Thymus (tissue), 11 donors: ENCODE data around the gene METTL17. TPM values are rescaled to one million over a fixed set of nuclear protein-coding genes. Genes with fewer than 3 reads are reported as not detected.
A peak's percentile ranks its signal among the peaks of the same experiment; 100 is the strongest.
"Not testable (repeated sequence)": the region's sequence is repeated elsewhere in the genome, so short reads cannot be mapped to it uniquely, and the experiment has no call there.

Source experiments
- DNase-seq, 9 donors: peaks; one replicate each; pipeline ENCODE4 v3.0.0-alpha.2; 2013; ENCODE audit warnings: low spot score in 9 of 9, low read depth in 6 of 9, missing footprints in 1 of 9
- H3K27ac ChIP-seq, 2 donors: one replicate each; pipeline ENCODE4 v1.5.1; 2013; ENCODE audit warnings: control low read depth in 1 of 2, low read depth in 1 of 2, low read length in 1 of 2, mild to moderate bottlenecking in 1 of 2, moderate library complexity in 1 of 2
- H3K27me3 ChIP-seq, 2 donors: one replicate each; pipeline ENCODE4 v1.5.1; 2013; ENCODE audit warnings: low read length in 1 of 2; ENCODE audit not compliant: control insufficient read depth in 2 of 2, insufficient read depth in 1 of 2
- H3K36me3 ChIP-seq, 2 donors: one replicate each; pipeline ENCODE4 v1.5.1; 2013; ENCODE audit warnings: low read length in 1 of 2, mild to moderate bottlenecking in 1 of 2, moderate library complexity in 1 of 2; ENCODE audit not compliant: control insufficient read depth in 2 of 2, insufficient read depth in 2 of 2
- H3K4me1 ChIP-seq, 2 donors: one replicate each; pipeline ENCODE4 v1.5.1; 2013; ENCODE audit warnings: low read length in 2 of 2; ENCODE audit not compliant: control insufficient read depth in 2 of 2, insufficient read depth in 2 of 2
- H3K4me3 ChIP-seq, 2 donors: one replicate each; pipeline ENCODE4 v1.5.1; 2013; ENCODE audit warnings: low read length in 2 of 2, control low read depth in 1 of 2, mild to moderate bottlenecking in 1 of 2
- H3K9me3 ChIP-seq, 2 donors: one replicate each; pipeline ENCODE4 v1.5.1; 2013; ENCODE audit warnings: low read length in 1 of 2, mild to moderate bottlenecking in 1 of 2; ENCODE audit not compliant: control insufficient read depth in 2 of 2, insufficient read depth in 1 of 2
- WGBS: extraction: QIAGEN DNeasy Blood & Tissue Kit; methylation state at CpG from one replicate; pipeline ENCODE4 v1.1.7; 2013; 5-methylcytosine and 5-hydroxymethylcytosine counted together
- polyA plus RNA-seq: library from polyadenylated mRNA; stranded (reverse); fragments of 200-250 nt; gene quantifications from one replicate; pipeline ENCODE4 v1.2.3, GENCODE V29; 2013
- total RNA-seq: library from RNA; stranded (reverse); fragments of 120-200 nt; gene quantifications from one replicate; pipeline ENCODE4 v1.2.4, GENCODE V29; 2013
- donor health status: healthy.

METTL17 gene
- total and polyA plus RNA-seq, 2 donors: 64.2 to 99.5 TPM

DNA sequence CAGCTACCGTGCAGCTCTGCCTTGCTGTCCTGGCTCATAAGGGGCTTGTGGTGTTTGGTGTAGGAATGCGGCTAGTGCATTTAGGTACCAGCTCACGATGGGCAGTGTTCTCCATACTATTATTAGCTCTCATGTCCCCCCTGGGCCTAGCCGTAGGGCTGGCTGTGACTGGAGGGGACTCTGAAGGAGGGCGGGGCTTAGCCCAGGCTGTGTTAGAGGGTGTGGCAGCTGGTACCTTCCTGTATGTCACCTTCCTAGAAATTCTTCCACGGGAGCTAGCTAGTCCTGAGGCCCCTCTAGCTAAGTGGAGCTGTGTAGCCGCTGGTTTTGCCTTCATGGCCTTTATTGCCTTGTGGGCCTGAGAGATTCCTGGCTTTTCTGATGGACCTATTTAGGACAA lies 11.4 kb downstream of the METTL17 start:
- no peaks in the 10 kb centered on the region for H3K27me3 ChIP-seq
- no peak overlapping the region for H3K27ac ChIP-seq
- H3K36me3 ChIP-seq: peaks cover 7 to 10% of the 10 kb centered on the region in 2 donors
- no peak overlapping the region for H3K4me3 ChIP-seq
- peaks cover 5 to 26% of the 10 kb centered on the region in 2 donors for H3K4me1 ChIP-seq
- 91% methylated on average over 7 of the region's 7 CpGs for WGBS
- no peaks in the 10 kb centered on the region for H3K9me3 ChIP-seq
- DNase-seq: no peak

DNA sequence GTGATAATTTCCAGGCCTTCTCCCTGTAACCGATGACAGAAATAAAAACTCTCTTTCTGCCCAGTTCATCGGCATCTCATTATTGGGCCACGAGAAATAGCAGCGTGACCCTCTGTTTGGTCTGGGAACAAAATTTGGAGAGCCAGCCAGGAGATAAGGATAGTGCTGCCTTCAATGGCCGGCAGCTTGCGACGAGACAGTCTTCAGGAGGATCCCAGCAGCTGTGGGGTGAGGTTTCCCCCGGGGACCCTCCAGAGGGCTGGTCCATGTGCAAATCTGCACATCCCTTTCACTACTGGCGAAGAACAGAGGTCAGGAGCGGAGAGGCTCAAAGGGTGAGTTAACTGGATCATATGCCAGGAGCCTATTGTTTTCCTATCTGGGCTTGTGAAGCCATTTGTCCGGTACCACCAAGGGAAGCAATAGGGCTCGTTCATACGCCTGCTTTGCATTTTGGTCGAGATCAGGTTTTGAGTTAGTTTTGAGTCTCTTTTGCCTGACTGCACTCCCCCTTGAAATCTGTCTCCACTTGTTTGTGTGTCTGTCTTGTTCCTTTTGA lies 14.1 kb downstream of the METTL17 start:
- no peak for DNase-seq
- H3K27ac ChIP-seq: no peak overlapping the region
- 97% methylated on average over 14 of the region's 14 CpGs for WGBS
- H3K4me1 ChIP-seq: peaks cover 0 to 5% of the 10 kb centered on the region in 2 donors
- H3K9me3 ChIP-seq: no peaks in the 10 kb centered on the region
- H3K4me3 ChIP-seq: no peak overlapping the region
- H3K36me3 ChIP-seq: no peaks in the 10 kb centered on the region
- no peaks in the 10 kb centered on the region for H3K27me3 ChIP-seq

DNA sequence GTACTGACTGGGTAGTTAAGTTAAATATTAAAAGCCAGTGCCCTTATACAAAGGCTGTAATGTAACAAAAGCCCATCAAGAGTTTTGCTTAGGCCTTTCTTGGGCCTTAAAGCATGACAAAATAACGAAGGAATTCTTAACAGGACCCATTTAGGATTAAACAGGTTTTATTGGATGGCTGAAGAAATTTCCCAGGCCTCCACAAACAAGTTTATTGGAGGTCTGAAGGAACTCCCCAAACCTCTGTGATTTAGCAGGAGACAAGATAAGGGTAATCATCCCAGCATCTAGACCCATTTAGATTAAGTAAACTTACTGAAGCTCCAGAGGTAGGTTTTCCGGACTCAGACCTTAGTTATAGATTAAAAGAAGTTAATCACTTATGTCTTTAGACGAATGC lies 19.9 kb downstream of the METTL17 start:
- H3K4me3 ChIP-seq, H3K27ac ChIP-seq, H3K4me1 ChIP-seq, H3K27me3 ChIP-seq, DNase-seq, H3K36me3 ChIP-seq, H3K9me3 ChIP-seq: not testable (repeated sequence)
- 92% methylated on average over 3 of the region's 3 CpGs for WGBS

DNA sequence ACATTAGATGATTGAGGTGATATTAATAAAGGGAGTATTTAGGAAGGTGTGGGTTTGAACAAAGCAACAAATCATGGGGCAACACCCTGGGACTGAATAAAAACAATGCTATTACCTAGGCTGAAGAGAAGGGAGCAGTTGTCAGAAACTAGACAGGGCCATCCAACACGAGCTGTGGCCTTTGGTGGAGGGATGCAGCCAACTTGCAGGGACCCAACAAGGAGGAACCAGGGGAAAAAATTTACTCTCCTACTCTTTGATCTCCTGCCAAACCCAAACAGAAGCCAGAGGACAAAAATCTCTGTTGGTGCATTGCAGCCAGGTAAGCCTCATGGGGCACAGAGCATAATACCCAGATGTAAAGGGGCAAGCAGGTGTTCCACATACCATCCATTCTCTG lies 21.4 kb downstream of the METTL17 start:
- Histone ChIP-seq H3K4me1 (no peaks in the 10 kb centered on the region), H3K9me3 (no peaks in the 10 kb centered on the region), H3K4me3 (no peak overlapping the region), H3K27me3 (peaks cover 0 to 7% of the 10 kb centered on the region in 2 donors), H3K36me3 (no peaks in the 10 kb centered on the region), H3K27ac (no peak overlapping the region)
- 85% methylated on average over 1 of the region's 1 CpG for WGBS
- no peak for DNase-seq

DNA sequence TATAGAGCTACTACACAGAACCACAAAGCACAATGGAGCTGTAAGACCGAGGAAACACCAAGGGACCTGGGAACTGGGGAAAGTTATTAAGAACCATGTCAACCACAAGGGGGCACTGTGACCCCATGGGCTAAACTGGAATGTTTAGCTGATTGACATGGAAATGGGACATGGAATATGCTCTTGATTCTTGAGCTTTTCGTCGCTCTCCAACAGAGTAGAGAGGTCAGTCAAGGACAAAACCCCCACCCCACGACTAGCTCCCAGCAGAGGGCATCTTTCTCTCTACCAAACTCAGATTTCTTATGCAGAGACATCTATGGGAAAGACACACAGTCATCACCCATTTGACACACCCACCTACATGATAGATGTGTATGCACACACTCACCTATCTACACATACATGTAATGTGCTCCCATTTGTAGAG lies 25.0 kb downstream of the METTL17 start:
- H3K9me3 ChIP-seq: no peaks in the 10 kb centered on the region
- H3K27me3 ChIP-seq: peaks cover 0 to 19% of the 10 kb centered on the region in 2 donors
- no peaks in the 10 kb centered on the region for H3K36me3 ChIP-seq
- no peaks in the 10 kb centered on the region for H3K4me1 ChIP-seq
- no peak overlapping the region for H3K4me3 ChIP-seq
- DNase-seq: peak; percentile 49 to 87 (median 81)
- no peak overlapping the region for H3K27ac ChIP-seq
- WGBS: under 1% methylated on average over 4 of the region's 4 CpGs

DNA sequence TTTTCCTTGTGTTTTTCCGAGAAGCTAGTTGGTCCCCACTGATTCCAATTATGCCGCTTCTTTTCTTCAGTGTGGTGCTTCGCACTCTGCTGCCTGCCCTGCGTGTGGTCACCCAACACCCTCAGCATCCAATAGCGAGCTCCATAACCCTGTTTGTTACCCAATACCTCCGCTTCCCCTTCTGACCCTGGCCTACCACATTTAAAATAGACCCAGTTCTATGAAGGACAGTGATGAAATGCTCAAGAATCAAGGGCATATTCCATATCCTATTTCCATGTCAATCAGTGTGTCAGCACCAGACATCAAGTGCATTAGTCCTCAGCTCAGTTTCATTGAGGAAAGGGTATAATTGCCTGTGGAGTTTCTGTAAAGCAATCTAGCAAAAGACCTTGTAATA lies 25.5 kb downstream of the METTL17 start:
- H3K4me3 ChIP-seq: no peak overlapping the region
- peaks cover 0 to 21% of the 10 kb centered on the region in 2 donors for H3K27me3 ChIP-seq
- H3K27ac ChIP-seq: no peak overlapping the region
- no peak for DNase-seq
- H3K4me1 ChIP-seq: no peaks in the 10 kb centered on the region
- WGBS: 93% methylated on average over 6 of the region's 6 CpGs
- H3K9me3 ChIP-seq: no peaks in the 10 kb centered on the region
- H3K36me3 ChIP-seq: no peaks in the 10 kb centered on the region

DNA sequence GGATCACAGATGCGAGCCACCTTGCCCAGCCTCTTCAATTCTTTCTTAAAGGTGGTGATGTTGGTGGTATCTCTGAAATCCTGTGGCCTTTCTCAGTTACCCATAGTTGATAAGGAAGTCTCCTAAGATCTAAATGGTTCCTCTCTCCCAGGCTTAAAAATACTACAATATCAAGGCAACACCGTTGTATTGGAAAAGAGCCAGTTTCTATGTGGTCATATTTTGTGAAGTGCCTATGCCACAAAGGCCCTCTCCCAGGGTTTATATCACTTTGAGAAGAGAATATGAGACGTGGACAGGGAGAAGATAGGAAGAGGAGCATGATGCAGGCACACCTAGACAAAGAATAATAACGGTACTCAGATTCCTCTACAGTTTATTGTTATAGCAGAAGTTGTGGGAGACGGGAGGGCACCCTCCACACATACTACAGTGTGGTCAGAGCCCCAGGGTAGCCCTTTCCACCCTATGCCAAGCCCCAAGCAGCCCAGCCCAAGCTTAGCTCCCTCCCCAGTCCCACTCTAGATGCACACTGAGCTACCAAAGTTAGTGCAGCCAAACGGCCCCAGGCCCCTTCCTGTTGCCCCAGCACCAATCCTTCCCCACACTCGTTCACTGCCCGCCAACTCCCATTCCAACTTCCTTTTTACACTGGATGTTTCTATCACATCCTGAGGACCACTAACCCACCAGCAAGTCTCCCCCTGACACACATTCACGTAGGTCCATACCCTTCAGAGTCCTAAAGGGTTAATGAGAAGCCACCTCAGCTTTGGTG lies 26.8 kb downstream of the METTL17 start:
- H3K4me1 ChIP-seq: no peaks in the 10 kb centered on the region
- no peaks in the 10 kb centered on the region for H3K36me3 ChIP-seq
- H3K4me3 ChIP-seq: no peak overlapping the region

DNA sequence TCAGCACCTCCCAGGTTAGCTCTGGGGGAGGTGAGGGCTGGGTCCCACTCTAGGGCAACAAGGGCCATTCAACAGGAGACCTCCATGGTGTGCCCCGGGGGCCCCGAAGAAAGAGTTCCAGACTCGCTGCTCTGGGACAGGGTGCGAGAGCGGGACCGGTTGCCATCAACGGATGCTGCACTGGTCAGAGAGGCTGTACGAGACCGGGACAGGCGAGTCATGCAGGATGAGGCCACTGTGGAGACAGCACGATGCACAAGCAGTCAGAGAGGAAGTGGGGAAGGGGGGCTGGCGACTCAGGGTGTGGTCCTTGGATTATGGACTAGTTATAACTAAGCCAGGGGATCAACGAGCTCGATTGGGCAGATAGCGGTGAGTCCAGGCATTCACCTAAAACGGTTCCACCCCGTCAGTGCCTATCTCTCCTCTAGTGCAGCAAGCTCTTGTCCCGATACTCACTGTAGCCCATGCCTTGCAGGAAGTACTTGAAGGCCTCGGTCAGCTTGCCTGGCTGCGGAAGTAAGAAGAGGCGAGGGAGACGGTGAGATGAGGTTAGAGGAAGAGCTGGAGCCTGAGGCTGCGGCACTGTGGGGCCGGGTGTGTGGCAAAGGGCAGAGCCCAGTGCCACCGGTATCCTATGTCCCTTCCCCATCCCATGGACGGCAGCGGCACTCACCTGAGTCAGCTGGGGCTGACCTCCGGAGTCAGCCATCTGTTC lies 27.9 kb downstream of the METTL17 start:
- Histone ChIP-seq H3K36me3 (no peaks in the 10 kb centered on the region), H3K27me3 (peaks cover 0 to 37% of the 10 kb centered on the region in 2 donors), H3K9me3 (no peaks in the 10 kb centered on the region), H3K4me1 (no peaks in the 10 kb centered on the region), H3K4me3 (no peak overlapping the region), H3K27ac (no peak overlapping the region)
- 86% methylated on average over 28 of the region's 28 CpGs for WGBS
- no peak for DNase-seq

More for the DNA sequence above, 26.8 kb downstream of the METTL17 start:
- no peak for DNase-seq
- no peak overlapping the region for H3K27ac ChIP-seq
- no peaks in the 10 kb centered on the region for H3K9me3 ChIP-seq
- peaks cover 0 to 27% of the 10 kb centered on the region in 2 donors for H3K27me3 ChIP-seq
- 69% methylated on average over 9 of the region's 9 CpGs for WGBS

DNA sequence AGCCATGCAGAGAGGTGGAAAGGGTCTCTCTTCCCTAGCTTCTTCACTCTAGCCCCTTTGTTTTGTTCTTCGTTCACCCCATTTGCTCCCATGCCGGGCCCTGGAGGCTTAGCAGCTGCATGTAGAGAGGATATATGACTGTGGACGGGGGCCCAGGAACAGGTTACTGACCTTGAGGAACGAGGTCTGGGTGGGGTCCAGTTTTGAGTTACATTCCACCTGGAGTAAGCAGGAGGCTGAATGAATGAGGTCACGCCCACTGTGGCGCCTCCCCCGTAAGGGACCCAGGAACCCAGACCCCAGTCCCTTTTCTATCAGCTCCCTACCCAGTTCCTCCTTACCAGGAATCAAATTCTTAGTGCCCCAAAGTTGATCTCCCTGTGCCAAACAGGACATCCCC lies 28.5 kb downstream of the METTL17 start:
- no peaks in the 10 kb centered on the region for H3K9me3 ChIP-seq
- no peak overlapping the region for H3K4me3 ChIP-seq
- 96% methylated on average over 7 of the region's 7 CpGs for WGBS
- DNase-seq: no peak
- H3K27me3 ChIP-seq: peaks cover 0 to 39% of the 10 kb centered on the region in 2 donors
- no peaks in the 10 kb centered on the region for H3K36me3 ChIP-seq
- no peak overlapping the region for H3K27ac ChIP-seq
- H3K4me1 ChIP-seq: no peaks in the 10 kb centered on the region
